Breast epithelium (tissue), 4 donors: ENCODE data around the gene MEST. TPM values are rescaled to one million over a fixed set of nuclear protein-coding genes. Genes with fewer than 3 reads are reported as not detected.

Experiments
- DNase-seq, 2 donors: peaks; one replicate each; pipeline ENCODE4 v3.0.0-alpha.2; 2019; ENCODE audit warnings: low spot score in 2 of 2
- H3K27ac ChIP-seq, 2 donors: fragments of 200-600 bp; sonication (generic) in 1 of 2; one replicate each; pipeline ENCODE4 v1.5.1; 2016 to 2019; ENCODE audit warnings: mild to moderate bottlenecking in 1 of 2
- H3K27me3 ChIP-seq, 2 donors: fragments of 200-600 bp; sonication (generic) in 1 of 2; one replicate each; pipeline versions ENCODE4 v1.5.1 to v1.6.0; 2017 to 2019; ENCODE audit warnings: control low read depth in 1 of 2, mild to moderate bottlenecking in 1 of 2
- H3K36me3 ChIP-seq: fragments of 200-600 bp; one replicate; pipeline ENCODE4 v1.5.1; 2019
- H3K4me1 ChIP-seq, 2 donors: fragments of 200-600 bp; sonication (generic); one replicate each; pipeline ENCODE4 v1.5.1; 2016 to 2019; ENCODE audit warnings: control low read depth in 1 of 2
- H3K4me3 ChIP-seq, 3 donors: fragments of 200-600 bp; sonication (generic); 1 replicate in 2 of 3; 2 replicates in 1 of 3; pipeline ENCODE4 v1.5.1; 2016 to 2019; ENCODE audit warnings: mild to moderate bottlenecking in 3 of 3, moderate library complexity in 2 of 3
- H3K9me3 ChIP-seq, 2 donors: fragments of 200-600 bp; sonication (generic) in 1 of 2; one replicate each; pipeline ENCODE4 v1.5.1; 2016 to 2019; ENCODE audit warnings: control low read depth in 1 of 2
- POLR2A ChIP-seq: fragments of 450-650 bp; IDR thresholded peaks from one replicate; pipeline ENCODE4 v1.6.1; 2016; ENCODE audit warnings: antibody characterized with exemption, mild to moderate bottlenecking, moderate library complexity
- POLR2AphosphoS5 ChIP-seq, 3 donors: sonication (generic); formaldehyde crosslinking; IDR thresholded peaks; one replicate each; pipeline ENCODE4 v1.6.1; 2017; ENCODE audit warnings: antibody characterized with exemption in 3 of 3
- intact Hi-C: fragments of 100-400 bp; cut with DNase I; formaldehyde crosslinking; loops from one replicate; pipeline ENCODE4 v1.15.1; 2023; ENCODE audit warnings: low total_unique reads
- total RNA-seq, 3 donors: library from RNA; depleted of rRNA; stranded (reverse); fragments of >200 nt; gene quantifications; one replicate each; pipeline ENCODE4 v1.1.0, GENCODE V29; 2016
- TF ChIP-seq, protein P1 (sequence below), 3 donors: fragments of 450-650 bp; IDR thresholded peaks; one replicate each; pipeline ENCODE4 v1.5.1; 2016 to 2017; ENCODE audit warnings: antibody characterized with exemption in 3 of 3, mild to moderate bottlenecking in 3 of 3, moderate library complexity in 3 of 3

The MEST gene
- total RNA-seq, 3 donors from 2014 or later, result 54.9 to 95.7 (median 60.3) TPM

DNA sequence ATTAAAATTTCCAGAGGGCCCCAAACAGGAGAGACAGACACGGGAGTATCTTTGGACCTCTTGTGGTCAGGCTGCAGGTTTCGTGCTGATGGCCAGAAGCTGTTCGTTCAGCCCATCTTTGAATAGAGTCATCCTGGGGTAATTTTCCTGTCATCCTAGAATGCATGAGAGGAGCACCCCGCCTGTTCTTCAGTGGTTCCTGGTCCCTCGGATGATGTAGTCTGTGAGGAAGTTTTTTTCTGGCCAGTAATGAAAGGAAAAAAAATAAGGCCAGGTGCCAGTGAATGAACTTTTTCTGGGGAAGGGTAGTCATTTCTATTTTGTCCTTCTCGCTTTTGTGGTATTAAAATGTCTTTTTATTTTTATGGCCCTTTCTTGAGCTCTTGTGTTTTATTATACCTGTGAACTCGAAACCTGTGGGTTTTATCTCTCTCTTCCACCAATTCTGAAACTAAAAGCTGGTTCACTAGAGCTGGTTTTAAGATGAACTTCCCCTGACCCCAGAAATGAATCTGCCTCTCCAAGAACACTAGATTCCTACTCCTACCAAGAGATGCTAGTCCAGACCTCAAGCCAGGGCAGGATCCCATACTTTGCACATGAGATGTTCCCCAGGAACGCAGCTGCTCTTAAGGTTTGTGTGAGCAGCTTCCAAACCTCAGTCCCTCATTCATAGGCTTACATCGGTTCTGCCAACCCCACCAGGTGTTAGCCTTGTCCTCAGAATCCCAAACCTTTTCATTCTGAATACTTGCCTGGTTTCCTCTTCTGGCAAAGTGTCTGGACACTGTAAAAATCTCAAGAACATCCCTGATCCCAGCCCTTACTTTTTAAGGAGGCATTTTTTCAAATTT is 15.4 kb upstream of the MEST start:
- Histone ChIP-seq H3K4me1 (no peaks in the 10 kb centered on the region), H3K27ac (no peak overlapping the region), H3K9me3 (no peaks in the 10 kb centered on the region), H3K27me3 (no peaks in the 10 kb centered on the region), H3K36me3 (no peaks in the 10 kb centered on the region), H3K4me3 (no peak overlapping the region)
- TF ChIP-seq POLR2AphosphoS5 (IDR thresholded peaks at IDR 0.05) (no peak), POLR2A (no peak)
- TF ChIP-seq, protein P1, sequence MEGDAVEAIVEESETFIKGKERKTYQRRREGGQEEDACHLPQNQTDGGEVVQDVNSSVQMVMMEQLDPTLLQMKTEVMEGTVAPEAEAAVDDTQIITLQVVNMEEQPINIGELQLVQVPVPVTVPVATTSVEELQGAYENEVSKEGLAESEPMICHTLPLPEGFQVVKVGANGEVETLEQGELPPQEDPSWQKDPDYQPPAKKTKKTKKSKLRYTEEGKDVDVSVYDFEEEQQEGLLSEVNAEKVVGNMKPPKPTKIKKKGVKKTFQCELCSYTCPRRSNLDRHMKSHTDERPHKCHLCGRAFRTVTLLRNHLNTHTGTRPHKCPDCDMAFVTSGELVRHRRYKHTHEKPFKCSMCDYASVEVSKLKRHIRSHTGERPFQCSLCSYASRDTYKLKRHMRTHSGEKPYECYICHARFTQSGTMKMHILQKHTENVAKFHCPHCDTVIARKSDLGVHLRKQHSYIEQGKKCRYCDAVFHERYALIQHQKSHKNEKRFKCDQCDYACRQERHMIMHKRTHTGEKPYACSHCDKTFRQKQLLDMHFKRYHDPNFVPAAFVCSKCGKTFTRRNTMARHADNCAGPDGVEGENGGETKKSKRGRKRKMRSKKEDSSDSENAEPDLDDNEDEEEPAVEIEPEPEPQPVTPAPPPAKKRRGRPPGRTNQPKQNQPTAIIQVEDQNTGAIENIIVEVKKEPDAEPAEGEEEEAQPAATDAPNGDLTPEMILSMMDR (IDR thresholded peaks at IDR 0.05), result no peak
- DNase-seq, result no peak
- intact Hi-C loops, result no loop called here

DNA sequence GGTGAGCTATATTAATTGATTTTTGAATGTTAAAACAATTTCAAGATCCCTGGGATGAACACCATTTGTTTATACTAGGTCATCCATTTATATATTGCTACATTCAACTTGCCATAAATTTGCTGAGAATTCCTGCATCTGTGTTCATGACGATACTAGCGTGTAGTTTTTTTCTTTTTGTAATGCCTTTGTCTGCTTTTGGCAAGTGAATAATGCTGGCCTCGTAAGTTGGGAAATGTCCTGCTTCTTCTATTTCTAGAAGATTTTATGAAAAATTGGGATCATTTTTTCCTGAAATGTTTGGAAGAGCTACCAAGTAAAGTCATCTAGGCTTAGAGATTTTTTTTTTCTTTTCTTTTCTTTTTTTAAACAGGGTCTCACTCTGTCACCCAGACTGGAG is 12.9 kb upstream of the MEST start:
- DNase-seq, result no peak
- Histone ChIP-seq H3K27ac (no peak overlapping the region), H3K9me3 (no peaks in the 10 kb centered on the region), H3K36me3 (no peaks in the 10 kb centered on the region), H3K4me3 (no peak overlapping the region), H3K27me3 (no peaks in the 10 kb centered on the region), H3K4me1 (no peaks in the 10 kb centered on the region)
- intact Hi-C loops, result loop anchor here (2.0 kb wide), 1 partner anchor 38 kb away; the partner anchor contains the start of gene CEP41
- TF ChIP-seq POLR2AphosphoS5 (IDR thresholded peaks at IDR 0.05), result no peak
- TF ChIP-seq, protein P1 (IDR thresholded peaks at IDR 0.05), result no peak
- TF ChIP-seq POLR2A, result no peak

GRCh38 chr7:130479716-130480400 is 12.0 kb upstream of the MEST start:
- no peak for DNase-seq
- Histone ChIP-seq H3K4me3 (no peak overlapping the region), H3K9me3 (no peaks in the 10 kb centered on the region), H3K27me3 (no peaks in the 10 kb centered on the region), H3K4me1 (no peaks in the 10 kb centered on the region), H3K27ac (no peak overlapping the region), H3K36me3 (no peaks in the 10 kb centered on the region)
- intact Hi-C loops, result loop anchor here (2.0 kb wide), 1 partner anchor 39 kb away; the partner anchor contains the start of gene CEP41
- TF ChIP-seq POLR2AphosphoS5 (IDR thresholded peaks at IDR 0.05), result no peak
- no peak for TF ChIP-seq POLR2A
- TF ChIP-seq, protein P1 (IDR thresholded peaks at IDR 0.05), result no peak

DNA sequence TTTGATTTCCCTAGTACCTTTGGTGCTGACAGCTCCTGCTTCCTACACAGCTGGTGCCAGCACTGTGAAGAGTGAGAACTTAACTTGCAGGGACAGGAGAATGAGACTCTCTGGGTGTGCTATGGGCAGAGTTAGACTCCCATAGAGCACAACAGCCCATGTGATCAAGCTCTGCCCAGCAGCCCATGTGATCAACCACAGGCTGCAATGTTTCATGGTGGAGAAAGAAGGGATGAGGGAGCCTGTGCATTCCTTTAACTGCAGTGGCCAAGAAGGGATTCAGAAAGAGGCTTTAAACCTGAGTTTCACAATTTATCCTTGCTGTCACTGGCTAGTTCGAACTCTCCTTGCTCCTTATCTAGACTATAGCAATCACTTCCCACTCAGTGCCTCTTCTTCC is 10.0 kb upstream of the MEST start:
- H3K27me3 ChIP-seq, result no peaks in the 10 kb centered on the region
- peak overlapping the region; percentile 31 to 45 for H3K27ac ChIP-seq
- TF ChIP-seq, protein P1 (IDR thresholded peaks at IDR 0.05), result no peak
- no peak for TF ChIP-seq POLR2AphosphoS5 (IDR thresholded peaks at IDR 0.05)
- no peak for TF ChIP-seq POLR2A
- H3K36me3 ChIP-seq, result no peaks in the 10 kb centered on the region
- H3K4me1 ChIP-seq, result no peaks in the 10 kb centered on the region
- intact Hi-C loops, result no loop called here
- DNase-seq, result no peak
- no peak overlapping the region for H3K4me3 ChIP-seq
- no peaks in the 10 kb centered on the region for H3K9me3 ChIP-seq

DNA sequence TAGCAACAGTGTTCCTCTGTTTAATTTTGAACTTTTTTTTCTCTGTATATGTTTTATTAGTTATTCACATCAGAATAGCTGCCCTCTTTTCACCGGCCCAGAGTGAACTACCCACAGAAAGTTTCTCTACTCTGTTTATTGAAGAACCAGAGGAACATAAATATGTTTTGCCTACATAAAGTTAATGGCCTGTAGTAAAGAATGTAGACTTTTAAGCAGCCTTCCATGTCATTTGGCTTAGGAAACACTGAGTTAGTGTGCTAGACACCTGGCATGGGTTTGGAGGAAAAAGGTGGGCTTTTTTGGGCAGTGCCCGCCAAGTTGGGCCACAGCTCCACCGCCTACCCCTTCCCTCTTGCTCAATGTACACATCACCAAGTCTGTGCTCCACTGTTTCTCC is 8.9 kb upstream of the MEST start:
- no peak overlapping the region for H3K4me3 ChIP-seq
- no peaks in the 10 kb centered on the region for H3K9me3 ChIP-seq
- no peaks in the 10 kb centered on the region for H3K27me3 ChIP-seq
- H3K4me1 ChIP-seq, result no peaks in the 10 kb centered on the region
- no peaks in the 10 kb centered on the region for H3K36me3 ChIP-seq
- intact Hi-C loops, result no loop called here
- TF ChIP-seq POLR2A (no peak), POLR2AphosphoS5 (IDR thresholded peaks at IDR 0.05) (no peak)
- TF ChIP-seq, protein P1 (IDR thresholded peaks at IDR 0.05), result no peak
- no peak for DNase-seq
- H3K27ac ChIP-seq, result no peak overlapping the region
